ENCODE data around the gene ATF6.
A peak's percentile ranks its signal among the peaks of the same experiment; 100 is the strongest.

ATF6 gene

DNA sequence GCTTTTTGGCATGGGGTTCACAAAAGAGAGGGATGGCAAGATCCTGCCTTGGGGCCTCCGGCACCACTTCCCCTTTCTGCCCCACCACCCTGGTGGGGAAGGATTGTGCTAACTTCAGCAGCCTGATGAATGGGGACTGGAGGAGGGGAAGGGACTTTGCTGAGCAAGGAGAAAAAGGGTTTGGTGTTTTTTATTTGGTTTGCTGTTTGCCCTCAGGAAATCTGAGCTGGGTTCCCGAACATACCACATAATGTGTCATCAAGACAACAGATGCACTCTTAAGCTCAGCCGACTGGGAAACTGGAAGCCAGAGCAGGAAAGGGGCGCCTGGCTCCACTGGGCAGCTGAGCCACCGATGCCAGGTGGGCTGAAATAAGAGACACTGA is 237.7 kb downstream of the ATF6 start:
- TF ChIP-seq, protein P1, sequence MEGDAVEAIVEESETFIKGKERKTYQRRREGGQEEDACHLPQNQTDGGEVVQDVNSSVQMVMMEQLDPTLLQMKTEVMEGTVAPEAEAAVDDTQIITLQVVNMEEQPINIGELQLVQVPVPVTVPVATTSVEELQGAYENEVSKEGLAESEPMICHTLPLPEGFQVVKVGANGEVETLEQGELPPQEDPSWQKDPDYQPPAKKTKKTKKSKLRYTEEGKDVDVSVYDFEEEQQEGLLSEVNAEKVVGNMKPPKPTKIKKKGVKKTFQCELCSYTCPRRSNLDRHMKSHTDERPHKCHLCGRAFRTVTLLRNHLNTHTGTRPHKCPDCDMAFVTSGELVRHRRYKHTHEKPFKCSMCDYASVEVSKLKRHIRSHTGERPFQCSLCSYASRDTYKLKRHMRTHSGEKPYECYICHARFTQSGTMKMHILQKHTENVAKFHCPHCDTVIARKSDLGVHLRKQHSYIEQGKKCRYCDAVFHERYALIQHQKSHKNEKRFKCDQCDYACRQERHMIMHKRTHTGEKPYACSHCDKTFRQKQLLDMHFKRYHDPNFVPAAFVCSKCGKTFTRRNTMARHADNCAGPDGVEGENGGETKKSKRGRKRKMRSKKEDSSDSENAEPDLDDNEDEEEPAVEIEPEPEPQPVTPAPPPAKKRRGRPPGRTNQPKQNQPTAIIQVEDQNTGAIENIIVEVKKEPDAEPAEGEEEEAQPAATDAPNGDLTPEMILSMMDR (conservative IDR thresholded peaks at IDR 0.05; ENCODE audit: low read depth, low read length), result no peak
- peaks cover 79% of the 10 kb centered on the region for H3K4me1 ChIP-seq (ENCODE audit: low read depth, poor library complexity, severe bottlenecking)
- no peaks in the 10 kb centered on the region for H3K27me3 ChIP-seq (ENCODE audit: insufficient read depth, low read depth)
- peak overlapping the region; percentile 69 for H3K4me2 ChIP-seq
- H3K36me3 ChIP-seq (ENCODE audit: insufficient read depth), result no peaks in the 10 kb centered on the region
- H3K9ac ChIP-seq, result peak overlapping the region; percentile 64
- peak overlapping the region; percentile 68 for H3K4me3 ChIP-seq (IDR thresholded peaks at IDR 0.05; ENCODE audit: insufficient read depth, low read depth, low read length)
- H3K79me2 ChIP-seq (ENCODE audit: insufficient read depth, low read depth), result no peaks in the 10 kb centered on the region
- peak overlapping the region; percentile 86 for H3K27ac ChIP-seq
- H2AFZ ChIP-seq (ENCODE audit: low read depth), result peak overlapping the region; percentile 40
- no peaks in the 10 kb centered on the region for H4K20me1 ChIP-seq (ENCODE audit: insufficient read depth)

DNA sequence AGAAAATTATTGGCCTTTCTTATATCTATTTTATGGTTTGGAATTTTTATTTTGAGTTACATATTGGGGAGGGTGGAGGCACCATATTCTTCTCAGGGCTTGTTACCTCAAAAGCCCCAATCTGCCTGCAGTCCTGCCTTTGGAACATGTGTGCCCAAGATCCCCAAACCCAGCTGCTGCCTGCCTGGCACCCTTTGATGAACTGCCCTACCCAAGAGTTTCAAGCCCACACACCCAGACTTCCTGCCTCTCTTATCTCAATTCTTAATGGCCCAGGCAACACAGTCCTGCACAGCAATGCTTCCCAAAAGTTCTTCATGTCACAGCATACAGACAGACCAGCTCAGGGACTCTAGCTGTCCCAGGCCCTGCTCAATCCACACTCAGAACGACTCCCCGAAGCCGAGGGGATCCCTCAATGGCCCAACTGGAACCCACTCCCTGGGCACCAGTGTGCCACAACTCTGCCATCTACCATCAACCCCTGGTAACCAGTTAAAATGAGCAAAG is 238.4 kb downstream of the ATF6 start:
- H3K79me2 ChIP-seq (ENCODE audit: insufficient read depth, low read depth), result no peaks in the 10 kb centered on the region
- no peak overlapping the region for H3K4me3 ChIP-seq (IDR thresholded peaks at IDR 0.05; ENCODE audit: insufficient read depth, low read depth, low read length)
- H3K4me2 ChIP-seq, result peak overlapping the region; percentile 69
- H3K36me3 ChIP-seq (ENCODE audit: insufficient read depth), result no peaks in the 10 kb centered on the region
- no peaks in the 10 kb centered on the region for H4K20me1 ChIP-seq (ENCODE audit: insufficient read depth)
- H3K9ac ChIP-seq, result peak overlapping the region; percentile 64; the same call in 1 of the 2 replicates
- no peaks in the 10 kb centered on the region for H3K27me3 ChIP-seq (ENCODE audit: insufficient read depth, low read depth)
- H3K27ac ChIP-seq, result peak overlapping the region; percentile 86
- H2AFZ ChIP-seq (ENCODE audit: low read depth), result peak overlapping the region; percentile 40; the same call in 1 of the 2 replicates
- TF ChIP-seq, protein P1 (conservative IDR thresholded peaks at IDR 0.05; ENCODE audit: low read depth, low read length), result no peak
- H3K4me1 ChIP-seq (ENCODE audit: low read depth, poor library complexity, severe bottlenecking), result peaks cover 86% of the 10 kb centered on the region

DNA sequence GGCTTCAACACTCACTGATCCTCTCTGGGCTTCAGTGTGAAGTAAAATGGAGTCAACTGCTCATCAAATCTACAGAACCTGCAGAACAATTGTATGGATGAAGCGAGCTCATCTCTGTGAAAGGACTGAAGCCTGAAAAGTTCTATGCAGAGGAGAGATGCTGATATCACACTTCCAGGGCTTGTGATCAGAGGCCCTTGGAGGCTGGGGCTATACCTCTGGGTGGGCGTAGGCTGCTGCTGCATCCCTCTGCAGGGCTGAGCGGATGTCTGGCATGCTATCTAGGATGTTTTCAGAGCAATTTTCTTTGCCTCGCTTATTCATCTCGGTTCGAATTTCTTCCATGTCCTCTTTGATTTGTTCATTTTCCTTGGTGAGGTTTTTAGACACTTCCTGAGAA is 240.0 kb downstream of the ATF6 start:
- TF ChIP-seq, protein P1 (conservative IDR thresholded peaks at IDR 0.05; ENCODE audit: low read depth, low read length), result no peak
- H3K4me3 ChIP-seq (IDR thresholded peaks at IDR 0.05; ENCODE audit: insufficient read depth, low read depth, low read length), result no peak overlapping the region
- H3K27ac ChIP-seq, result peak overlapping the region; percentile 86; the same call in 1 of the 2 replicates
- no peak overlapping the region for H2AFZ ChIP-seq (ENCODE audit: low read depth)
- 0 out of 2 replicates have a peak overlapping the region, but pooled peaks have one; percentile 0 for H3K4me2 ChIP-seq
- H3K79me2 ChIP-seq (ENCODE audit: insufficient read depth, low read depth), result no peaks in the 10 kb centered on the region
- no peaks in the 10 kb centered on the region for H3K27me3 ChIP-seq (ENCODE audit: insufficient read depth, low read depth)
- peaks cover 98% of the 10 kb centered on the region for H3K4me1 ChIP-seq (ENCODE audit: low read depth, poor library complexity, severe bottlenecking)
- no peaks in the 10 kb centered on the region for H4K20me1 ChIP-seq (ENCODE audit: insufficient read depth)
- H3K9ac ChIP-seq, result no peak overlapping the region
- no peaks in the 10 kb centered on the region for H3K36me3 ChIP-seq (ENCODE audit: insufficient read depth)

DNA sequence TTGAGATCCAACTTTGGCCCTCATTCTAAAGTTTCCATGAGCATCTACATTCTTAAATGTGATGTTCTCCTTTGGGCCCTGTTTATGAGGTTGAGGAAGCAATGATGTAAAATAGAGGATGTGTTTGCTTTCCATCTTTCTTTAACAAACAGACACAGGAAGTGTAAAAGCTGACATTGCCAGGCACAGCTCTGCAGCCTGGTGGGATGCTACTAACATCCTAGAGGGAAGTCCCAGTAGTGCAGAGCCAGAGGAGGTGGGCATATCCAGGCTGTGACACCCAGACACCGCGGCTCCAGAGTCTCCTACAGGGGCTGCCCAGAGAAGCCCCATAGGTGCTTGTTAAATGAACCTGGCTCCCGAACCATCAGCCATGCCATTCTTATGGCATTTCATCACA is 241.3 kb downstream of the ATF6 start:
- Histone ChIP-seq H3K27ac (no peak overlapping the region), H3K4me2 (no peak overlapping the region), H3K36me3 (ENCODE audit: insufficient read depth) (no peaks in the 10 kb centered on the region), H3K4me3 (IDR thresholded peaks at IDR 0.05; ENCODE audit: insufficient read depth, low read depth, low read length) (no peak overlapping the region), H4K20me1 (ENCODE audit: insufficient read depth) (no peaks in the 10 kb centered on the region), H3K27me3 (ENCODE audit: insufficient read depth, low read depth) (no peaks in the 10 kb centered on the region), H3K79me2 (ENCODE audit: insufficient read depth, low read depth) (no peaks in the 10 kb centered on the region), H3K4me1 (ENCODE audit: low read depth, poor library complexity, severe bottlenecking) (peaks cover 100% of the 10 kb centered on the region), H2AFZ (ENCODE audit: low read depth) (no peak overlapping the region), H3K9ac (no peak overlapping the region)
- TF ChIP-seq, protein P1 (conservative IDR thresholded peaks at IDR 0.05; ENCODE audit: low read depth, low read length), result no peak

Data from KMS-11 (cell line).